ENCODE measurements around the gene GABPB1. TPM values are rescaled to one million over a fixed set of nuclear protein-coding genes. Genes with fewer than 3 reads are reported as not detected.

Gene GABPB1
- total RNA-seq, 2 donors from 2014 or later = 32.0 to 37.5 TPM

DNA sequence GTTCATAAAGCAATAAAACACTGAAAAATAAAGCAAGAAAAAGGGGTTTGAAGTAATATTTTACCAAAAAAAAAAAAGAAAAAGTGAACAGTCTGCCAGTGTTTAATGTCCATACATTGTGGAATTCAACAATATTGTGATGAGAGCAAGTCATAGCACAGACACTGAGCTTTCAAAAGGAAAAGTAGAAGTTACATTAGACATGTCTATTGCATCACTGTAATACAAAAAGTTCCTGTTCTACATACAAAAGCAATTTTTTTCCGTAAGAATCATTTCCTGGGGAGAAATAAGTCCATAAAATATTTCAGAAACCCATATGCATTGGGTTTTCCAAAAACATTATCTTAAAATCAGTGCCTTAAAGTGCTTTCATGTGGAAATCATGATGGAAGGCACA is 77.6 kb downstream of the GABPB1 start:
- H3K9ac ChIP-seq (ENCODE audit: extremely low read depth, low read length, poor library complexity, severe bottlenecking) = no peak overlapping the region
- Mint-ChIP-seq H3K4me3 (no peak overlapping the region), H3K27me3 (ENCODE audit: insufficient read depth) (no peaks in the 10 kb centered on the region), H3K36me3 (ENCODE audit: low read depth) (peaks cover 9% of the 10 kb centered on the region), H3K9me3 (no peaks in the 10 kb centered on the region), H3K27ac (no peak overlapping the region), H3K4me1 (no peaks in the 10 kb centered on the region)
- 88 to 100% methylated on average over 1 of the region's 1 CpG for WGBS, 2 experiments (ENCODE audit: insufficient coverage in 1 of 2, insufficient read length in 1 of 2)
- H3K9me3 ChIP-seq (ENCODE audit: control insufficient read depth, low read length) = no peaks in the 10 kb centered on the region
- no peak overlapping the region for H3K4me3 ChIP-seq (ENCODE audit: low read length)
- peaks cover 7% of the 10 kb centered on the region for H3K36me3 ChIP-seq (ENCODE audit: control insufficient read depth, insufficient read depth, low read length)
- H3K27ac ChIP-seq (ENCODE audit: low read depth, low read length) = no peak overlapping the region
- TF ChIP-seq, protein P1, sequence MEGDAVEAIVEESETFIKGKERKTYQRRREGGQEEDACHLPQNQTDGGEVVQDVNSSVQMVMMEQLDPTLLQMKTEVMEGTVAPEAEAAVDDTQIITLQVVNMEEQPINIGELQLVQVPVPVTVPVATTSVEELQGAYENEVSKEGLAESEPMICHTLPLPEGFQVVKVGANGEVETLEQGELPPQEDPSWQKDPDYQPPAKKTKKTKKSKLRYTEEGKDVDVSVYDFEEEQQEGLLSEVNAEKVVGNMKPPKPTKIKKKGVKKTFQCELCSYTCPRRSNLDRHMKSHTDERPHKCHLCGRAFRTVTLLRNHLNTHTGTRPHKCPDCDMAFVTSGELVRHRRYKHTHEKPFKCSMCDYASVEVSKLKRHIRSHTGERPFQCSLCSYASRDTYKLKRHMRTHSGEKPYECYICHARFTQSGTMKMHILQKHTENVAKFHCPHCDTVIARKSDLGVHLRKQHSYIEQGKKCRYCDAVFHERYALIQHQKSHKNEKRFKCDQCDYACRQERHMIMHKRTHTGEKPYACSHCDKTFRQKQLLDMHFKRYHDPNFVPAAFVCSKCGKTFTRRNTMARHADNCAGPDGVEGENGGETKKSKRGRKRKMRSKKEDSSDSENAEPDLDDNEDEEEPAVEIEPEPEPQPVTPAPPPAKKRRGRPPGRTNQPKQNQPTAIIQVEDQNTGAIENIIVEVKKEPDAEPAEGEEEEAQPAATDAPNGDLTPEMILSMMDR (conservative IDR thresholded peaks at IDR 0.05) = no peak
- DNase-seq = no peak
- no peaks in the 10 kb centered on the region for H3K4me1 ChIP-seq (ENCODE audit: control insufficient read depth, insufficient read depth, low read length)
- H3K27me3 ChIP-seq (ENCODE audit: control insufficient read depth, insufficient read depth, low read length, poor library complexity, severe bottlenecking) = no peaks in the 10 kb centered on the region

DNA sequence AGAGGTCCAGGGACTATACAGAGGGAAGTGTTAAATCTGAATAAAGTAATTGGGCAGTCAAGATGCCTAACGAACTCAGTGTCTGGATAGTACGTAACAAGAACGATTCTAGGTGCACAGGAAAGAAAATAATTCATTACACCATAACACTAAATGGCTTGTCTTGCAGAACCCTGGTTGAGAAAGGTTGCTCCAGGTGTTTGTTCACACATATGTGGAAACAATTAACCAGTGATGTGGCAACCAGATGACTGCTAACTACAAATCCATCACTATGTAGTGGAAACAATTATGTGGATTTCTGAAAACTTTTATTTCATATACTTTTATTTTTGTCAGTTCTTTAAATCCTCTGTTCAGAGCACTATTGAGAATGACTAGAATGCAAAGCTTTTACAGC is 79.1 kb downstream of the GABPB1 start:
- H3K36me3 Mint-ChIP-seq (ENCODE audit: low read depth) = peaks cover 9% of the 10 kb centered on the region
- H3K27me3 ChIP-seq (ENCODE audit: control insufficient read depth, insufficient read depth, low read length, poor library complexity, severe bottlenecking) = no peaks in the 10 kb centered on the region
- no peak overlapping the region for H3K4me3 Mint-ChIP-seq
- H3K9me3 ChIP-seq (ENCODE audit: control insufficient read depth, low read length) = no peaks in the 10 kb centered on the region
- H3K36me3 ChIP-seq (ENCODE audit: control insufficient read depth, insufficient read depth, low read length) = peaks cover 7% of the 10 kb centered on the region
- no peaks in the 10 kb centered on the region for H3K4me1 ChIP-seq (ENCODE audit: control insufficient read depth, insufficient read depth, low read length)
- no peak overlapping the region for H3K9ac ChIP-seq (ENCODE audit: extremely low read depth, low read length, poor library complexity, severe bottlenecking)
- no peak overlapping the region for H3K27ac Mint-ChIP-seq
- WGBS, 2 experiments (ENCODE audit: insufficient coverage in 1 of 2, insufficient read length in 1 of 2) = 89 to 100% methylated on average over 2 to 3 of the region's 3 CpGs
- DNase-seq = no peak
- no peak overlapping the region for H3K27ac ChIP-seq (ENCODE audit: low read depth, low read length)
- TF ChIP-seq, protein P1 (conservative IDR thresholded peaks at IDR 0.05) = no peak
- no peak overlapping the region for H3K4me3 ChIP-seq (ENCODE audit: low read length)
- H3K27me3 Mint-ChIP-seq (ENCODE audit: insufficient read depth) = no peaks in the 10 kb centered on the region
- no peaks in the 10 kb centered on the region for H3K4me1 Mint-ChIP-seq
- H3K9me3 Mint-ChIP-seq = no peaks in the 10 kb centered on the region

DNA sequence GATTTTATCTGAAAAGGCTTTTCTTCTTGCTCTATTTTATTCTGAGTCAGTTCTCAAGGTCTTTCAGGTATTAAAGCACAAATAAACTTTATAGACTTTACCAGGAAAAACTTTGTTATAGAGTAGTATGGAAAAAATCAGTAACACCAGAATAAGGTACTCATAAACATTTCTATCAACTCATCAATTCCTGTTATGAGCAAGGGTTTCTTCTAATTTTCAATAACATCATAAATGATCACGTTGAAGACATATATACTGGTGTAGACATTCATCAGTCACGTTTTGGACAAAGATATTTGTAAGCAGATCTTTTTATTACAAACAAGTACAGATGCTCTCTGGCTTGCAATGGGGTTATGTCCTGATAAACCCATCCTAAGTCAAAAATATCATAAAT is 79.9 kb downstream of the GABPB1 start:
- Mint-ChIP-seq H3K9me3 (no peaks in the 10 kb centered on the region), H3K4me3 (no peak overlapping the region), H3K27me3 (ENCODE audit: insufficient read depth) (no peaks in the 10 kb centered on the region), H3K4me1 (no peaks in the 10 kb centered on the region), H3K27ac (no peak overlapping the region), H3K36me3 (ENCODE audit: low read depth) (peaks cover 8% of the 10 kb centered on the region)
- Histone ChIP-seq H3K9ac (ENCODE audit: extremely low read depth, low read length, poor library complexity, severe bottlenecking) (no peak overlapping the region), H3K27ac (ENCODE audit: low read depth, low read length) (no peak overlapping the region), H3K36me3 (ENCODE audit: control insufficient read depth, insufficient read depth, low read length) (peaks cover 7% of the 10 kb centered on the region), H3K9me3 (ENCODE audit: control insufficient read depth, low read length) (no peaks in the 10 kb centered on the region), H3K27me3 (ENCODE audit: control insufficient read depth, insufficient read depth, low read length, poor library complexity, severe bottlenecking) (no peaks in the 10 kb centered on the region), H3K4me1 (ENCODE audit: control insufficient read depth, insufficient read depth, low read length) (no peaks in the 10 kb centered on the region), H3K4me3 (ENCODE audit: low read length) (no peak overlapping the region)
- WGBS, 2 experiments (ENCODE audit: insufficient coverage in 1 of 2, insufficient read length in 1 of 2) = 92% methylated on average over 2 of the region's 2 CpGs; no CpG with 5 or more reads in 1 of the 2 experiments
- TF ChIP-seq, protein P1 (conservative IDR thresholded peaks at IDR 0.05) = no peak
- no peak for DNase-seq

Data from endodermal cell (in vitro differentiated cells).